Left kidney (tissue), 8 donors: ENCODE results near the gene SPATA31A7. TPM values are rescaled to one million over a fixed set of nuclear protein-coding genes. Genes with fewer than 3 reads are reported as not detected.
"Not testable (repeated sequence)": the region's sequence is repeated elsewhere in the genome, so short reads cannot be mapped to it uniquely, and the experiment has no call there.

Experiments
- DNase-seq: peaks from one replicate; pipeline ENCODE4 v3.0.0-alpha.2; 2013
- long read RNA-seq, 8 donors: transcript quantifications; one replicate each; lab custom pipeline, GENCODE V29; 2026
- polyA plus RNA-seq: library from polyadenylated mRNA; unstranded; fragments of 120-200 nt; gene quantifications from one replicate; pipeline ENCODE4 v1.2.1, GENCODE V29; 2013; ENCODE audit not compliant: insufficient read length

The SPATA31A7 gene
- 0.35 TPM for polyA plus RNA-seq
- long read RNA-seq, donor 1, result 0 reads
- long read RNA-seq, donor 2, result 0 reads
- long read RNA-seq, donor 3, result 0 reads
- long read RNA-seq, donor 4, result 0 reads
- long read RNA-seq, donor 5, result 0 reads
- long read RNA-seq, donor 6, result 0 reads
- long read RNA-seq, donor 7, result 0 reads
- long read RNA-seq, donor 8, result 0 reads

GRCh38 chr9:61189736-61190135, at the start of gene SPATA31A7:
Gene SPATA31A7 (plus strand): TSS chr9:61190036. CDS start chr9:61190065, 29 bp downstream.
- not testable (repeated sequence) for DNase-seq

- DNase-seq, result not testable (repeated sequence)
Measured at GRCh38 chr9:61226438-61226837, 36.6 kb downstream of the SPATA31A7 start.
